Hepatic stellate cell (primary cell): ENCODE measurements around the gene PARVB.

Experiments used
- DNase-seq: peaks from one replicate; pipeline ENCODE4 v3.0.0; 2011; ENCODE audit warnings: low spot score

Gene PARVB

GRCh38 chr22:44185237-44186120 lies 161.4 kb downstream of the PARVB start:
- no peak for DNase-seq

- DNase-seq: no peak
Observed at GRCh38 chr22:44186121-44186510, 162.0 kb downstream of the PARVB start.

- no peak for DNase-seq
Observed at GRCh38 chr22:44186737-44187136, 162.6 kb downstream of the PARVB start.

- DNase-seq: no peak
Observed at GRCh38 chr22:44187652-44188230, 163.6 kb downstream of the PARVB start.

- no peak for DNase-seq
Observed at GRCh38 chr22:44188316-44188715, 164.2 kb downstream of the PARVB start.

GRCh38 chr22:44188986-44189630 lies 165.0 kb downstream of the PARVB start:
- no peak for DNase-seq

- DNase-seq: no peak
Observed at GRCh38 chr22:44190381-44190976, 166.4 kb downstream of the PARVB start.

GRCh38 chr22:44191036-44191454 lies 166.9 kb downstream of the PARVB start:
- DNase-seq: no peak

- no peak for DNase-seq
Observed at GRCh38 chr22:44192098-44192815, 168.2 kb downstream of the PARVB start.

- DNase-seq: no peak
Observed at GRCh38 chr22:44192816-44193534, 168.9 kb downstream of the PARVB start.

- DNase-seq: no peak
Observed at GRCh38 chr22:44193535-44193891, 169.4 kb downstream of the PARVB start.

GRCh38 chr22:44194569-44194968 lies 170.5 kb downstream of the PARVB start:
- DNase-seq: no peak

GRCh38 chr22:44195189-44195871 lies 171.2 kb downstream of the PARVB start:
- DNase-seq: no peak

- no peak for DNase-seq
Observed at GRCh38 chr22:44196241-44196640, 172.1 kb downstream of the PARVB start.

- DNase-seq: no peak
Observed at GRCh38 chr22:44196731-44197131, 172.6 kb downstream of the PARVB start.

- no peak for DNase-seq
Observed at GRCh38 chr22:44197271-44197670, 173.2 kb downstream of the PARVB start.

GRCh38 chr22:44199164-44199563 lies 175.1 kb downstream of the PARVB start:
- no peak for DNase-seq

- DNase-seq: no peak
Observed at GRCh38 chr22:44199866-44200265, 175.8 kb downstream of the PARVB start.

- DNase-seq: no peak
Observed at GRCh38 chr22:44200451-44200850, 176.3 kb downstream of the PARVB start.

GRCh38 chr22:44200855-44201550 lies 176.9 kb downstream of the PARVB start:
- no peak for DNase-seq
